Superior temporal gyrus (tissue), 1 donor: ENCODE data around the gene JAGN1.
A peak's percentile ranks its signal among the peaks of the same experiment; 100 is the strongest.
"Not testable (repeated sequence)": the region's sequence is repeated elsewhere in the genome, so short reads cannot be mapped to it uniquely, and the experiment has no call there.

Experiments used
- DNase-seq: peaks from one replicate; pipeline ENCODE4 v3.0.0-alpha.2; 2016; ENCODE audit errors: extremely low spot score

The JAGN1 gene

DNA sequence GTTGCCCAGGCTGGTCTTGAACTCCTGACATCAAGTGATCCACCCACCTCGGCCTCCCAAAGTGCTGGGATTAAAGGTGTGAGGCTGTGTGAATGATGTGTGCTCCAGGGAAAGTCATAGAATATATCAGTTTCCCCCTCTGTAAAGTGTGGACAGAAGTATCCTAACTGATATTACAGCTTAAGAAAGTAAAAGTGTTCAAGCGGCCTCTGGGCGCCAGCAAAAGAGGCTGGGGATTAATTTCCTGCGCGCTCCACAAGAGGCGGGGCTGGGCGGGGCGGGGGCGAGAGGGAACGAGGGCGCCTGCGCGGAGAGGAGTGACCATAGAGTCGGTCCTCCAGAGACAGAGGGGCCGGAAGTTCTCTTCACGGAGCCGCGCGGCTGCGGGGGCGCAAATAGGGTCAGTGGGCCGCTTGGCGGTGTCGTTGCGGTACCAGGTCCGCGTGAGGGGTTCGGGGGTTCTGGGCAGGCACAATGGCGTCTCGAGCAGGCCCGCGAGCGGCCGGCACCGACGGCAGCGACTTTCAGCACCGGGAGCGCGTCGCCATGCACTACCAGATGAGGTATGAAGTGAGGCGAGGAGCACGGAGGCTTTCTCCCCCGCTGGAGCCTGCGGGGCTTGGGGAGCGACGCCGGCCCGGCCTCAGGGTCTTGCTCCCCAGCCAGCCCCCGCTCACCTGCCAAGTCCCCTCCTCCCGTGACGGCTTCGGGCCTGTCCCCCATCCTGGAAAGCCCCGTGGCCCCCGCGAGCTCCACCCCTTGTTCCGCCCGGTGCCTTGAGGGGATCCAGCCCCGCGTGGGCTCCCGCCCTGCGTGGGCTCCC, at the start of gene JAGN1:
TSS of gene JAGN1 (plus strand) at position 362 of the 823 bp plus-strand sequence. CDS start at position 475, 113 bp downstream.
- DNase-seq = peak; percentile 92

- no peak for DNase-seq
Measured at GRCh38 chr3:9841015-9841414, 49.4 kb upstream of the JAGN1 start.

GRCh38 chr3:9843715-9844438, 46.5 kb upstream of the JAGN1 start, which contains the start of gene RPUSD3:
Gene RPUSD3 (minus strand): TSS chr3:9844008. CDS start chr3:9843990, 18 bp downstream.
- peak; percentile 99 for DNase-seq

DNA sequence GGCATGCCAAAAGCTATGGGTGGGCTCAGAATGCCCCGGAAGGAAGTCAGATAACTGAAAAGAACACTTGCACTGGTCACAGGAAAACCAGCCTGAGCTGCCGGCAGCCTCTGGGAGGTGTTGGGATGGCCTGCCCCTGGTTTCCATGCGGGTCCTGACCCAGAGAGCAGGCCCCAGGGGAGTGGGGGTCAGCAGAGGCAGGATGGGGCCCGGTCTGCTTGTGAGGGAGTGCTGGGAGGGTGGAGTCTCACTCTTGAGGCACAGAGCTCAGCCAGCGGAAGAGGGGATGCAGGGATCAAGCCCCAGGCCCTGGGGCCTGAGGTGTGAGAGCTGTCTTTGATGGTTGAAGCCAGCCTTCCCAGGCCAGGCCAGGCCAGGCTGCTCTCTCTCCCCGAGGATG, 44.2 kb upstream of the JAGN1 start:
- no peak for DNase-seq

DNA sequence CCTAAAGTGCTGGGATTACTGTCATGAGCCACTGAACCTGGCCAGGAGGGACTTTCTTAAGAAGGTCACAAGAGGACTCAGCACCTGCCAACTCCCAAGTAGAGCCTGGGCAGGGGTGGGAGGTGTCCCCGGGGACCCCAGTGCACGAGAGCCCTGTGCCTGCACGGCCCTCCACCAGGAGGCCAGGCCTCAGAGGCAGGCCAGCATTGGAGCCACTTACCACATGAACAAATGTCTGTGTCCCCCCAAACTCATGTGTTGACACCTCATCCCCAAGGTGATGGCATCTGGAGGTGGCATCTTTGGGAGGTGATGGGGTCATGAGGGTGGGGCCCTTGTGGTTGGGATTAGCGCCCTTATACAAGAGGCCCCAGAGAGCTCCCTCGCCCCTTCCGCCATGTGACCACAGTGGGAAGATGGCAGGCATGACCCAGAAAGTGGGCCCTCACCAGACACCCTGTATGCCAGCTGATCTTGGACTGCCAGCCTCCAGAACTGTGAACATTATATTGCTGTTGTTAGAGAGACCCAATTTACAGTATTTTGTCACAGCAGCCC, 43.4 kb upstream of the JAGN1 start:
- no peak for DNase-seq

DNA sequence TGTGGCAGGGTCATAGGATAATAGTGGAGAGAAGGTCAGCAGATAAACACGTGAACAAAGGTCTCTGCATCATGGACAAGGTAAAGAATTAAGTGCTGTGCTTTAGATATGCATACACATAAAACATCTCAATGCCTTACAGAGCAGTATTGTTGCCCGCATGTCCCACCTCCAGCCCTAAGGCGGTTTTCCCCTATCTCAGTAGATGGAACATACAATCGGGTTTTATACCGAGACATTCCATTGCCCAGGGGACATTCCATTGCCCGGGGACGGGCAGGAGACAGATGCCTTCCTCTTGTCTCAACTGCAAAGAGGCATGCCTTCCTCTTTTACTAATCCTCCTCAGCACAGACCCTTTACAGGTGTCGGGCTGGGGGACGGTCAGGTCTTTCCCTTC, 42.5 kb upstream of the JAGN1 start:
- DNase-seq = not testable (repeated sequence)

- peak; percentile 60 for DNase-seq
Measured at GRCh38 chr3:9848860-9849259, 41.5 kb upstream of the JAGN1 start.

DNA sequence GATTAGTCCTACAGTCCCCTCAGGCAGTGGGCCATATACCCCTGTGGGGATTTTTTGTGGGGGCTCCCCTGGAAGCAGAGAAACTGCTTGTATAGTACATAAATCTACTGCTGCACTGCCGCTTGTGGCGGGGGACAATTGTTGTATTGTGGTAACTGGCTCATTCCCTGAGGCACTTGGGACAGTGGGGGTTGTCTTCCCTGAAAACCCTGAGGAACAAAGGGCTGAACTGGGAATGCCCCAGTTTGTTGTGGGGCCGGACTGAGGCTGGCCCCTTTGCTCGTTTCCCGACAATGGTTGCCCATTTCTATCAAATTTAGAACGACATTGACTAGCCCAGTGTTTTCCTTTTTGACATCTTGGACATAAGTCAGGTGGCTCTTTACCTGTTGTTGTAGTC, 39.0 kb upstream of the JAGN1 start:
- not testable (repeated sequence) for DNase-seq

DNA sequence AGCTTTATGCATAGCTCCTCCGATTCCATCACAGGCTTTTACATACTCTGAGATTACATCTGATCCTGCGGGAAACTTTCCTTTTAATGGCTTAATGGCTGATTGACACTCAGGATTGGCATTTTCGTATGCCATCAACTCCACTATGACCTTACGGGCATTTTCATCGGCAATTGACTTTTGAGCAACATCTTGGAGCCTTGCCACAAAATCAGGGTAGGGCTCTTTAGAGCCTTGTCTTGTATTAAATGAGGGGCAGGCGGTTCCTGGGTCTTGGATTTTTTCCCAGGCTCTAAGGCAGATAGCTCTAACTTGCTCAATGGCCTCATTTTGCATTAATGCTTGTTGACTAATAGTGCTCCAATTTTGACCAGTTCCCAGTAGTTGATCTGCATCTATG, 38.5 kb upstream of the JAGN1 start:
- DNase-seq = not testable (repeated sequence)

GRCh38 chr3:9852528-9852927, 37.9 kb upstream of the JAGN1 start:
- DNase-seq = no peak

DNA sequence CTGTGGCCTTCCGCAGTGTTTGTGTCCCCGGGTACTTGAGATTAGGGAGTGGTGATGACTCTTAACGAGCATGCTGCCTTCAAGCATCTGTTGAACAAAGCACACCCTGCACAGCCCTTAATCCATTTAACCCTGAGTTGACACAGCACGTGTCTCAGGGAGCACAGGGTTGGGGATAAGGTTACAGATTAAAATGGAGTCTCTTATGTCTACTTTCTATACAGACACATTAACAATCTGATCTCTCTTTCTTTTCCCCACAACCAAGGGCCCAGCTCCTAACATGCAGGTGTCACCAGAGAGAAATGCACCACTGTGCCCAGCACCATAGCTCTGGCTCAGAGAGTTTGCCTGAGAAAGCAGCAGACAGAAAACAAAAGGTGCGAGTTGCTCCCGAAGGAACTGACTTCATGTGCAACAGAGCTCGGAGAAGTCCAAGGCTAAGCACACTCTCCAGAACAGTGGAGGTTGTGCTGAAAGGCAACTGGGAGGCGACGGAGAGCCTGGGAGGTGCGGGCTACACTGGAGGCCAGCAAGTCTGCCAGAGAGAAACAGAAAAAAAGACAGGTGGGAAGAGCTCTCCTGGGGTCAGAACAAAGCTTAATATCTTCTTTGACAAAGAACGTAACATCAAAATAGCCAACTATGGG, 36.0 kb upstream of the JAGN1 start:
- DNase-seq = not testable (repeated sequence)

DNA sequence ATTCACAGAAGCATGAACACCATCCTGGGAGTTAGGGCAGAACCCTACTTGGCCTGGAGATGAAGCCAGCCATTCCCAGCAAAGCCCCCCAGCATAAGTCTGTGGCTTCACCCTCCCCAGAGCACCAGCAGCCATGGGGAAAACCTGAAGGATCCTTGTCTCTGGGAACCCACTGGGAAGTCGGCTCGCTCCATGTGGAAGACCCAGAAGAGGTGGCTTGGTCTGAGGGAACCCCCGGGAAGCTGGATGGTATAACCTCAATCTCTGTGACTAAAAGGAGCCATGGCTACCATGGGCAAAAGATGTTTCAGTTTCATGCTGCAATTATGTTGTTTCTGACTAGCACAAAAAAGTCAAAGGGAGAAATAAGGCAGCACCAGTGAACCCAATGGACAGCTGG, 34.8 kb upstream of the JAGN1 start:
- no peak for DNase-seq

GRCh38 chr3:9859530-9860025, 30.8 kb upstream of the JAGN1 start:
- DNase-seq = no peak

GRCh38 chr3:9861201-9861600, 29.2 kb upstream of the JAGN1 start:
- no peak for DNase-seq

- no peak for DNase-seq
Measured at GRCh38 chr3:9861626-9862130, 28.7 kb upstream of the JAGN1 start.

DNA sequence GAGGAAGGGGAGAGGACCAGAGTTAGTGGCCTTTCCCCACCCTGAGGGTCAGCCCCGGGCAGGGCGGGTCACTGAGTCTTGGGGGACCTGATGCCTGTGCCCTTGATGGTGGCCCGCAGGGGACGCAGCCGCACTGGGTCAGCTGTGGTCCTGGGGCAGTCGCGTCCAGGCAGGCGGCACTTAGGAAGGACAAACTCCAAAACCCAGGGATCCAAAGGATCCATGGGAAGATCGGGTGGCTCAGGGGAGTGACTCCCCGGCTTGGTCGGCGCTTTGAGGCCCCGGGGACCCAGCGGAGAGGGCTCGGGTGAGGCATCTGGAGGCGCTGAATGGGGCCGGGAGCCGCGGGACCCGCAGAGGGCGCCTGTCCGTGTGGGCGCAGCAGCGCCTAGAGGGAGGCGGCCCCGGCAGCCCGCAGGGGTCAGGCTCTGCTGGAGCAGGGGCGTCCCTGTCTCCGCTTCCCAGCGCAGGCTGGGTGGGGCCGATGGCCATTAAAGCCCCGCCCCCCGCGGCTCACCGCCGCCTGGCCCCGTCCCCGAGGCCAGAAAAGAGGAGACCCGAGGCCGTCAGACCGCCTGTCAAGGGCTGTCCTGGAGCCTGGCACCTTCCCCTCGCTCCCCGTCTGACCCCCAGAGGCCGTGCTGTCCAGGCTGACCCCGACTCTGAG, 27.9 kb upstream of the JAGN1 start:
- DNase-seq = no peak

DNA sequence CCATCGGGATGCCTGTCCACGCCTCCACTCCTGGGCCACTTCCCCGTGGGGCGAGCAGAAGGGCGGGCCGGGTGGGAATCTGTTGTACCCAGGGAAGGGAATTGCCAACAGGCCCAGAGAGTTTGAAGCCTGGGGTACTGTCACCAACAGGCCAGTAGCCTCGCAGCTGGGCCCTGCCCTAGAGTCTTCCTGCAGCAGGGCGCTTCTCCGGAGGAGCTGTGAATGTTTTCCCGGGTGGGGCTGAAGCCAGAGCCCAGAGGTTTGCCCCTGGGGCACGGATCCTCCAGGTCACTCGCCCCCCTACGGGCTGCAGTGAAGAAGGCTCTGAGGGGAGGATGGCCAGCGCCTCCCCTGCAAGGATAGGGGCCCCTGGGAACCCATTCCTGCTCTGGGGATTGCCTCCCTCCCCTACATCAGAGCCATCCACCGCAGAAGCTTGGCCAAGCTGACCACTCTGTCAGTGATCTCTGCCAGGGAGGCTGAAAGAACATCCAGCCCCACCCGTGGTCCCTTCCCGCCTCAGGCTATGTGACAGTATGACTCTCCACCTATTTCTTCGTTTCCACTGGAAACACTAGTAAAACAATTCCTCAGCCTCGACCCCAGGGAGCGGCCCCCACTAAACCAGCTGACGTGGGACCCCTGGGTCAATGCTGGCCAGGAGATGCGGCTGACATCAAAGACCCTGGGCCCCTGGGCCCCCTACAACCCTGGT, 27.2 kb upstream of the JAGN1 start:
- DNase-seq = no peak

- peak; percentile 64 for DNase-seq
Measured at GRCh38 chr3:9864200-9864927, 26.0 kb upstream of the JAGN1 start.

GRCh38 chr3:9865125-9865637, 25.2 kb upstream of the JAGN1 start:
- not testable (repeated sequence) for DNase-seq

DNA sequence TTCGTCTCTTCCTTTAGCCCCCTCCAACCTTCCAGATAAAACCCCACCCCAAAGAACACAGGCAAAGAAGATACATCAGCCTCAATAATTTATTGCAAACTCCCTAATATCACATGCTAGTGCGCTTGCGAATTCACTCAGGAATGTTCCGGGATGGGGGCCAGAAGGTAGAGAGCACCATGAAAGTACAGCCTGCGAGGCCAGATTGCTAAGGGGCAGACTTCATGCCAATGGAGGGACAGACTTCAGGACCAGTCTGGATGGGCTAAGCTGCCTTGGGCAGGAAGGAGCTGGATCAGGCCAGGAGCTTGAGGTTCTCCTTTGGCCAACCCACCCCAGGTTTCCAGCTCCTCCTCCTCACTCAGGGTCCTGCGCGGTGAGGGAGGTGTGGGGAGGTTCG, 23.8 kb upstream of the JAGN1 start:
- no peak for DNase-seq
